HG03108 (cell line): ENCODE results near the gene NAT14.

Experiments
- ATAC-seq: cut with Tn5 transposase; IDR thresholded peaks from one replicate; pipeline ENCODE4 v1.9.1; 2021; ENCODE audit warnings: moderate library complexity; ENCODE audit not compliant: unreplicated experiment

Gene NAT14

GRCh38 chr19:55500368-55500952, 15.5 kb downstream of the NAT14 start:
- no peak for ATAC-seq

GRCh38 chr19:55502197-55502952, 17.4 kb downstream of the NAT14 start:
- no peak for ATAC-seq

GRCh38 chr19:55503157-55503501, 18.1 kb downstream of the NAT14 start:
- ATAC-seq: no peak

GRCh38 chr19:55503502-55504251, 18.7 kb downstream of the NAT14 start:
- ATAC-seq: peak; percentile 90

- no peak for ATAC-seq
Observed at GRCh38 chr19:55504252-55504603, 19.2 kb downstream of the NAT14 start.

- no peak for ATAC-seq
Observed at GRCh38 chr19:55504981-55505380, 20.0 kb downstream of the NAT14 start.

- ATAC-seq: no peak
Observed at GRCh38 chr19:55508120-55508519, 23.1 kb downstream of the NAT14 start.

GRCh38 chr19:55516878-55517620, 32.1 kb downstream of the NAT14 start:
- peak; percentile 98 for ATAC-seq

GRCh38 chr19:55519451-55520311, 34.7 kb downstream of the NAT14 start:
- no peak for ATAC-seq

GRCh38 chr19:55520691-55521292, 35.8 kb downstream of the NAT14 start:
- no peak for ATAC-seq

- no peak for ATAC-seq
Observed at GRCh38 chr19:55525289-55526101, 40.5 kb downstream of the NAT14 start.

- ATAC-seq: no peak
Observed at GRCh38 chr19:55526216-55527196, 41.5 kb downstream of the NAT14 start.

GRCh38 chr19:55527197-55528029, 42.4 kb downstream of the NAT14 start:
- ATAC-seq: no peak

- ATAC-seq: no peak
Observed at GRCh38 chr19:55528030-55528803, 43.2 kb downstream of the NAT14 start.

GRCh38 chr19:55529636-55530234, 44.7 kb downstream of the NAT14 start:
- no peak for ATAC-seq

GRCh38 chr19:55530996-55531395, 46.0 kb downstream of the NAT14 start:
- no peak for ATAC-seq
